ENCODE measurements around the gene PROSER1.

DNA sequence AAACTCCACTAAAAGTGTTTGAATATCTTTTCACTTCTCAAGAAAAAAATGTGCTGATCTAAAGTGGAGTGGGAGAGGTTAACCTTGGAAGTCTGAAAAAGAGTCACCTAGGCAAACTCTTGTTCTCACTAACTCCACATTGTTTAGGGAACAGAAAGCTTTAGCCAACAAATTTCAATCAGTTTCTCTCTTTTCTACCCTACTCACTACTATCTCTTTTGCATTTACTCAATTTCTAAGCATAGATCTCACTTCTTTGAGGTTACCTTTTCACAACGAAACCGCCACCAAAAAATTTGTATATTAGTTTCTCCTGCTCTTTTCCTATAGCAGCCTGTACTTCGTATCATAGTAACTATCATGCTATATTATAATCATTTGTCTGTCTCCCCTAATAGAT lies 6.6 kb upstream of the PROSER1 start:
- TF ChIP-seq, protein P1, sequence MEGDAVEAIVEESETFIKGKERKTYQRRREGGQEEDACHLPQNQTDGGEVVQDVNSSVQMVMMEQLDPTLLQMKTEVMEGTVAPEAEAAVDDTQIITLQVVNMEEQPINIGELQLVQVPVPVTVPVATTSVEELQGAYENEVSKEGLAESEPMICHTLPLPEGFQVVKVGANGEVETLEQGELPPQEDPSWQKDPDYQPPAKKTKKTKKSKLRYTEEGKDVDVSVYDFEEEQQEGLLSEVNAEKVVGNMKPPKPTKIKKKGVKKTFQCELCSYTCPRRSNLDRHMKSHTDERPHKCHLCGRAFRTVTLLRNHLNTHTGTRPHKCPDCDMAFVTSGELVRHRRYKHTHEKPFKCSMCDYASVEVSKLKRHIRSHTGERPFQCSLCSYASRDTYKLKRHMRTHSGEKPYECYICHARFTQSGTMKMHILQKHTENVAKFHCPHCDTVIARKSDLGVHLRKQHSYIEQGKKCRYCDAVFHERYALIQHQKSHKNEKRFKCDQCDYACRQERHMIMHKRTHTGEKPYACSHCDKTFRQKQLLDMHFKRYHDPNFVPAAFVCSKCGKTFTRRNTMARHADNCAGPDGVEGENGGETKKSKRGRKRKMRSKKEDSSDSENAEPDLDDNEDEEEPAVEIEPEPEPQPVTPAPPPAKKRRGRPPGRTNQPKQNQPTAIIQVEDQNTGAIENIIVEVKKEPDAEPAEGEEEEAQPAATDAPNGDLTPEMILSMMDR (IDR thresholded peaks at IDR 0.05; ENCODE audit: low read depth, low read length, missing input control): no peak
- TF ChIP-seq FOXA1 (IDR thresholded peaks at IDR 0.05) (no peak), ZBTB33 (IDR thresholded peaks at IDR 0.05) (no peak), TAF1 (conservative IDR thresholded peaks at IDR 0.05) (no peak), JUND (IDR thresholded peaks at IDR 0.05) (no peak), RAD21 (IDR thresholded peaks at IDR 0.05) (no peak), GABPA (IDR thresholded peaks at IDR 0.05 in 1 of 2, conservative IDR thresholded peaks at IDR 0.05 in 1 of 2) (no peak), EGR1 (IDR thresholded peaks at IDR 0.05; ENCODE audit: low read depth in 2 of 2) (no peak), MAX (IDR thresholded peaks at IDR 0.05) (no peak), NR2F2 (IDR thresholded peaks at IDR 0.05) (no peak), YY1 (IDR thresholded peaks at IDR 0.05) (no peak)
- TF ChIP-seq, protein P2, sequence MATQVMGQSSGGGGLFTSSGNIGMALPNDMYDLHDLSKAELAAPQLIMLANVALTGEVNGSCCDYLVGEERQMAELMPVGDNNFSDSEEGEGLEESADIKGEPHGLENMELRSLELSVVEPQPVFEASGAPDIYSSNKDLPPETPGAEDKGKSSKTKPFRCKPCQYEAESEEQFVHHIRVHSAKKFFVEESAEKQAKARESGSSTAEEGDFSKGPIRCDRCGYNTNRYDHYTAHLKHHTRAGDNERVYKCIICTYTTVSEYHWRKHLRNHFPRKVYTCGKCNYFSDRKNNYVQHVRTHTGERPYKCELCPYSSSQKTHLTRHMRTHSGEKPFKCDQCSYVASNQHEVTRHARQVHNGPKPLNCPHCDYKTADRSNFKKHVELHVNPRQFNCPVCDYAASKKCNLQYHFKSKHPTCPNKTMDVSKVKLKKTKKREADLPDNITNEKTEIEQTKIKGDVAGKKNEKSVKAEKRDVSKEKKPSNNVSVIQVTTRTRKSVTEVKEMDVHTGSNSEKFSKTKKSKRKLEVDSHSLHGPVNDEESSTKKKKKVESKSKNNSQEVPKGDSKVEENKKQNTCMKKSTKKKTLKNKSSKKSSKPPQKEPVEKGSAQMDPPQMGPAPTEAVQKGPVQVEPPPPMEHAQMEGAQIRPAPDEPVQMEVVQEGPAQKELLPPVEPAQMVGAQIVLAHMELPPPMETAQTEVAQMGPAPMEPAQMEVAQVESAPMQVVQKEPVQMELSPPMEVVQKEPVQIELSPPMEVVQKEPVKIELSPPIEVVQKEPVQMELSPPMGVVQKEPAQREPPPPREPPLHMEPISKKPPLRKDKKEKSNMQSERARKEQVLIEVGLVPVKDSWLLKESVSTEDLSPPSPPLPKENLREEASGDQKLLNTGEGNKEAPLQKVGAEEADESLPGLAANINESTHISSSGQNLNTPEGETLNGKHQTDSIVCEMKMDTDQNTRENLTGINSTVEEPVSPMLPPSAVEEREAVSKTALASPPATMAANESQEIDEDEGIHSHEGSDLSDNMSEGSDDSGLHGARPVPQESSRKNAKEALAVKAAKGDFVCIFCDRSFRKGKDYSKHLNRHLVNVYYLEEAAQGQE (IDR thresholded peaks at IDR 0.05): no peak

All from liver (tissue), 3 donors.